ENCODE measurements around the gene PPAN.

GRCh38 chr19:10092648-10093294 is 13.4 kb upstream of the PPAN start:
- TF ChIP-seq POLR2A (IDR thresholded peaks at IDR 0.05) (no peak), CTCF (IDR thresholded peaks at IDR 0.05 in 8 of 11, conservative IDR thresholded peaks at IDR 0.05 in 3 of 11) (no peak)
